Measurements from ENCODE around the gene LRRN3.

LRRN3 gene

GRCh38 chr7:111080495-111081105 is 10.3 kb upstream of the LRRN3 start:
- no peak for DNase-seq

DNA sequence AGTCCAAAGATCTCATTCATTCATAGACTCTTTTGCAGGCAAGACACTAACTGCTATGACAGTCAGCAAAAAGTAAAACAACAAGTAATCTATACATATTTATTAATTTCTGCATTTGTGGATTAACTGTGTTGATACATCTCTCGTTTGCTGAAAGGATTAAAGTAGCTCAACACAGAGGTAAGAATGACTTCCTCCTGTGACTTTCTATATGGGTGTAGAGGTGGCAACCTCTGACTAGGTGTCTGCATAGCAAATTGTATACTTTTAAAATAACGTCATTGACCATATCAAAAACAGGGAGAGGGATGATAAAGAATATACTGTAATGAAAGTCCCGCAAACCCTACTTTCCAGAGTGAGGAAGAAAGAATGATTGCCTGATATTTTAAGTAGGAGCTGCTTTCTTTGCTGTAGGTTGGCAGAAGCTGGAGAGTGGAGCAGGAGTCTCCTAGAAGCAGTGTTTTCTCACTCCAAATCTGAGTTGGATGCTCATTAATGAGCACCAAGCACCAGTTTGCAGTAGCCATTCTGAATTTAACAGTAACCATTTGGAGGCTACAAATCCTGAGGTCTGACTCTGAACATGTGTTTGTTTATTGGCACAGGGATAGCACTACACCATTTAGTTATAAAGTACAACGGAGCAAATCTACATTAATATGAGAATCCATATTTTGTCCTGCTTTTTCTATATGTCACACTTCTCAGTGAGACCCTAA is 9.2 kb upstream of the LRRN3 start:
- no peak for DNase-seq

GRCh38 chr7:111082351-111082750 is 8.6 kb upstream of the LRRN3 start:
- DNase-seq, result peak; percentile 75

DNA sequence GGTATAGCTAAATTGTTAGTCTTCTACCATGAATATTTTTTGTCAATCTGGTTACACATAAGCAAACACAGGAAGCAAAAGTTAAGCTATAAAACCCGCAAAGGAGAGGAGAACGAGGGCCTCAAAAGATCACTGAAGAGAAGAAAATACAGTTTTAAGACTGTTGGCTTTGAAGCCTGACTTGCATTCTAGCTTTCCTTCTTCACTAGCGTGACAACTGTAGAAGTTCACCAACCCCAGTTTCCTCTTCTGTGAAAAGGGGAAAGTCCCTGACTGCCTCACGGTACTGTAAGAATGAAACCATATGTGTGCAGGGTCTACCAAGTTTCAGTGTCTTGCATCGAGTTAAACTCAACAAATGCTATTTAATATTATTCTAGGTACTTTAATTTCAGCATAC is 7.5 kb upstream of the LRRN3 start:
- peak; percentile 73 for DNase-seq

GRCh38 chr7:111085356-111085755 is 5.6 kb upstream of the LRRN3 start:
- no peak for DNase-seq

DNA sequence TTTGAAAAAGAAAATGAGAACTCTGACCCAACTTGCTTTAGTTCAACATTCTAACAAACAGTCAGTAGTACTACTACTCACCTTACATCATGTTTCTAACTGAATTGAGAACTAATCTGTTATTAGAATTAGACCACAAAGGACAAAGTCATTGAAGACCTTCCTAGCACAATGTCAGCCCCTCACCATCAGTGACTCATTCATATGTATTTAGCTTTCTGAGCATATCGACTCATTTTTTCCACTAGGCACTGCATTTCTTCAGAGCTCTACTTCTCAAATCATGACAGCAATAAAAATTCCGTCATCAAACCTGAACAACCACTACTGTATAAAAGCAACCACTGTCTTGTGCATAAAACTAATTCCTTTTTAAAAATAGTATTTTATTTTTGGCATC is 4.4 kb upstream of the LRRN3 start:
- DNase-seq, result peak; percentile 35

DNA sequence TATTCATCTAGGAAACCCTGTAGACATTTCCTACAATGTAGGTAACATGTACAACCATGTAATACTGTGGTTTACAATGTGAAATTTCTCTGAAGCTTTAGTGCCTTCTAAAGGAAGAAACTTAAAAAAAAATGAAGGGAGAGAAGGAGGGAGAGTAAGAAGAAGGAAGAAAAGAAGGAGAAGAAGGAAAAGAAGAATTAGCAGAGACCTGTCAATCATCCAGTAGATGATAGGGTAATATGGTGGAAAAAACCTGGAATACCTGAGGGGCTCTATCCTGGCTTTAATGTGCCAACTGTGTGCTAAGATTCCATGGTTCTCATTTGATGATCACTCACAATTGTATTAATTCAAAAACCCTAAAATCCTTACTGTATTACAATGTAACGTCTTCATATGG is 2.6 kb upstream of the LRRN3 start:
- DNase-seq, result no peak

GRCh38 chr7:111089822-111090426 is 1.0 kb upstream of the LRRN3 start:
- DNase-seq, result peak; percentile 42

DNA sequence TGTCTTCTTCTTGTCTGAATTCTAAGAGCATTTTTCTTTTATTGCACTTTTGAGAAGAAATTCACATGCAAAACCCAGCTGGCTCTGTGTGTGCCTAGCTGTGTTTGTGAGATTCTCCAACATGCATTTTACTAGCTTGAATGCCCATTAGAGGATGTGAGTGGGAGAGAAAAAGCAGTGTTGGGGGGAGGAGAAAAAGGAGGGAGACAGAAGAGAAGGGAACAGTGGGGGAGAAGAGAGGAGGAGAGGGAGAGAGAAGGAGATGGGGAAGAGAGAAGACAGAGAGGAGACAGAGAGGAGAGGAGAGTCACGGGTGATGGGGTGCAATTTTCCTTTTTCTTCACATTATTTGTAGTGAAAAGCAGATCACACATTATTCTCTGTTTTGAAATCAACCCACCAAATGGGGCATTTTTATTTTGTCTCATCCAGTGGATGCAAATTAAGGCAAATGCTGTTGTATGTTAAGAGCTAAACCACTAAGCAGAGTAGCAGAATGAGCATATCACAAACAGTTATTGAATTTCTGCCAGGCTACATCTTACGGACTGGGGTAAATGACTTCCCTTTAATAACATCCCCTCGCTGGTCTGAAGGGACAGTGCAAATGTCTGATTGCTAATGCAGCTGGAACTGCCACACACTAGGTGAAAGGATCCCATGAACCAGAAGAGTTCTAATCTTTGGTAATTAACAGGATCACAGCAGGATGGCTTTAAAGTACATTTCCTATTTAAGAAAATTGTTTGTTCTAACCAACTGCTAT is 849 bp downstream of the LRRN3 start:
- DNase-seq, result no peak

GRCh38 chr7:111092406-111093236 is 1.7 kb downstream of the LRRN3 start:
- peak; percentile 25 for DNase-seq

- DNase-seq, result no peak
Observed at GRCh38 chr7:111093496-111093895, 2.6 kb downstream of the LRRN3 start.

GRCh38 chr7:111094419-111094818 is 3.5 kb downstream of the LRRN3 start:
- no peak for DNase-seq

DNA sequence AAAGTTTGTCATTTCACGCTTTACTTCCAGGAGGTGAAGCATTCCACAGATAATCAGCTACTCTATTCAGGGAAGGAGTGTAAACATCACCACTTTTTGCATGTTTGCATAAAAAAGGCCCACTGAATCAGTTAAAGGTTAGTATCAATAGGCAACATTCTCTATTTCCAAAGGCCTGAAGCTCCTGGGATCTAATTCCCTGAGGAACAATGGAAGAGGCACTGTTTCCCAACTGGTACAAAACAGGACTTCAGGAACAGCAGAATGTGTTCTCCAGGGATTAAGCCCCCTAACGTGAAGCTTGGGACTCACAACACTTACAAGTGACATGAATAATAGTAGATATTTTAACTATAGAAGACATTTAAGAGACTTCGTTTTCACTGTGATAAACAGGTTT is 6.1 kb downstream of the LRRN3 start:
- no peak for DNase-seq

DNA sequence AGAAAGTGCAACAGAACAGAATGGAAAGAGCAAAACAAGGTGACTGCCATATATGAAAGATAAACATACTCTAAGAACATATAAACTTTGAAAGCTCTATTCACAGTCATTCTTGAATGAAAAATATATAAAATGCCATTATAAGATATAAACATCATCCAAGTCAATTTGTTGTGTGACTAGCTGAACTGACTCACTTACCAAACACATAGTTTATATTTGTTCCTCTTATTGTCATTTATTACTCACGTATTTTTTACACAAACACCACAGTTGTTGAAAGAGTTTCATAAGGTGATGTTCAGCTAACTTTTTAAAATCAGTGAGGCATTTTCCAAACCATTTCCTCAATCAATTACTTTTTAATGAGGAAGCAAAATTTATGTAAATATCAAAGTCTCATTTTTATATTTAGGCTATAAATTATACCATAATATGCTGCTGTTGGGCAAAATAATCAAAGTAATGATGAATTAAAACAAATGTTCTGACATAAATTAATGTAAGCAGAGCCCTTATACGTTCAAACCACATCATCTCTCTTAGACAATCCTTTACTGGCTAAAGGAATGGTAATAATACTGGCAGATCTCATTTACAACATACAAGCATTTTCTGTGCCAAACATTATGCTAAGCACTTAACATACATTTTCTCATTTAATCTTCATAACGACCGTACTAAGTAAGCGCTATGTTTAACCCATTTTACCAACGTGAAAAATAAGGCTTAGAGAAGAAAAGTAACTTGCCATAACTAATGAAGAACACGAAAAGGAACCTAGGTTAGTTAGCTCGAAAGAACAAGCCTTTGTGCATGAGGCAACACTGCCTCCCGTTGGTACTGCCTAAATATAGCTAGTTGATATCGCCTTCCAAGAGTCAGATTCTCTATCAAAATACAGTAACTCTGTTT is 7.3 kb downstream of the LRRN3 start:
- peak; percentile 28 for DNase-seq

DNA sequence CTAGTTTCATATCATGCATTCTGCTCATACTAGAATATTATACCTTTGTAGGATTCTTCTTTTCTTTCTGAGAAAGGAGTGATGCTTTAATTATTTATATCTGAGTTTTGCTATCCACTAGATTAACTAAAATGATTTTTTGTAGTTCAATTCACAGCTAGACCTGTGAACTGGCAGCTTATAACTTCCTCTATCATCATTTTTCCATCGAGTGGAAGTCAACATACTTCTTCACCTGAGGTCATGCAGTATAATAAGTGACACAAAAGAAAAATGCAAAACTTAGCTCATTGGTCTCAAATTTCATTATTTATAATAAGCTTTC is 8.0 kb downstream of the LRRN3 start:
- DNase-seq, result no peak

DNA sequence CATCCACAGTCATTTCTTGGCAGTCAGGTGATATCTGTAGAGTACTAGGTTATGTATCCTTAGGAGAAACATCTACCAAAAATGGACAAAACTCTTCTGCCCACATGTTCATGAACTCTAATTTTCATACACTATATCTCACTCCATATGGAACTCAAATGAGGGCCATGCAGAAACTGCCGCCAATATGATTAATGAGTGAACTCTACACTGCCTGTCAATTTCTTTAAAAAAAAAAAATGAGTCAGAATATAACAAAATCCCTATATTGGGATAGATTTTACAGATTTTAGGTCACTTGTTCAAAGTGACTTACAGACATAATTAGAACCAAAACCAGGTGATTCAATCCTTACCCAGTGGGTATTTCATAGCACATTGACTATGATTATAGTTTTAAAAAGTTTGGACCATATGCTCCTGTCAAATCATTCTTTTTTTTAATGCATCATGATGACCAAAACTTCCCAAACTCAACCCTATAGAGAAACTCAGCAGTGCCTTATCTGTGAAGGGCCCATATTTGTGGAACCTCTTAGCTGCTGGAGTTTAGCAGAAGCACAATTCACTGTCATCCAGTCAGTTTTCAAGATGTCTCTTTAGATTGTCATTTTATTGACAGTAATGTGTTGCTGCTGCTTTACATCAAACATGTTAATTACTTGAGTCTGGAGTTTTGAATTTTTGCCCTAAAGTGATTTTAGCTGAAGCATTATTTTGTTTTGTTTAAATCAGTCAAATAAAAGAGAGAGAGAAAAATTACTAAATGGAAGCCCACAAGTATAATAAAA is 11.1 kb downstream of the LRRN3 start:
- no peak for DNase-seq

GRCh38 chr7:111103136-111103535 is 12.2 kb downstream of the LRRN3 start:
- DNase-seq, result no peak

- DNase-seq, result no peak
Observed at GRCh38 chr7:111103678-111104274, 12.8 kb downstream of the LRRN3 start.

- DNase-seq, result no peak
Observed at GRCh38 chr7:111104710-111105109, 13.8 kb downstream of the LRRN3 start.

DNA sequence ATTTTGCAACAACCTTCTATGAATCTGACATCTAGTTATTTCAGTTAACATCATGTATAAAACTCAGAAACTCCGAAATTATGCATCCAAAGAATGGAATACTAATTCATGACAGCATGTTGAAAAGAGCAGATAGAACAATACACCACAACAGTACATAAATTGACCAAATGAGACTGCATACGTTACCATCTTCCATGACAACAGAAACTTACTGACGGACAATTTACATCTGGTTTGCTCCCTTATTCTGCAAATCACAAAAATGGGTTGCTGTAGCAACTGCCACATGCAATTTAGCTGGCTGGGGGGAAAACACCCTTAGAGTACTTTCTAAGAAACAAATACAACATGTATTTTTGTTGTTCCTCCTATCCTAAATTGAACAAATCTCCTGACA is 14.3 kb downstream of the LRRN3 start:
- no peak for DNase-seq

DNA sequence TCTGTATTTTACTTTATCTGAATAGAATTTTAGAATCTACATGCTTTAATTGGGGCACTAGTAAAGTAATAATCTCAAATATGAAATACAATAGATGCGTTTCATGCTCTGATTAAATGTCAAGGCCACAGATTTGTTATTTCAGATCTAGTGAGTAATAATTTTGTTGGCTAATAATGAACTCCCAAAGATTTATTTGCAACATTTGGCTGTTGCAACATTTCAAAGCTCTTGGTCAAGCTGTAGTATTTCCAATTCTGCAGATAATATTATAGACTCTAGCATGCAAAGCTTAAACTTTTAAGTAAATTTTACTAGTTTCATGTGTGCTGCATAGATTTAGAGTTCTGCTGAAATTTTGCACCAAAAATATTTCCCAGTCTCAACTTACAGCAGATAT is 16.7 kb downstream of the LRRN3 start:
- DNase-seq, result no peak

Data from fibroblast of skin of right quadriceps (primary cell).